BE2C (cell line): Measurements from ENCODE around the gene JAG1.
"Not testable (repeated sequence)": the region's sequence is repeated elsewhere in the genome, so short reads cannot be mapped to it uniquely, and the experiment has no call there.

Experiments
- DNase-seq: peaks from one replicate; pipeline ENCODE4 v3.0.0-alpha.2; 2020
- H3K27me3 ChIP-seq: fragments of 250-450 bp; sonication (Bioruptor Pico); 2 replicates; pipeline ENCODE4 v1.5.1; 2020; ENCODE audit warnings: mild to moderate bottlenecking
- H3K36me3 ChIP-seq: fragments of 250-450 bp; sonication (Bioruptor Pico); 2 replicates; pipeline ENCODE4 v1.5.1; 2020; ENCODE audit warnings: mild to moderate bottlenecking
- H3K4me1 ChIP-seq: fragments of 250-450 bp; sonication (Bioruptor Pico); 2 replicates; pipeline ENCODE4 v1.5.1; 2020
- H3K4me3 ChIP-seq: 2 replicates; pipeline ENCODE4 v1.5.1; 2011; ENCODE audit warnings: low read depth, low read length
- H3K9me3 ChIP-seq: fragments of 250-450 bp; sonication (Bioruptor Pico); 2 replicates; pipeline ENCODE4 v1.5.1; 2020
- CTCF ChIP-seq: IDR thresholded peaks from 2 replicates; pipeline ENCODE4 v1.5.1; 2012; ENCODE audit warnings: mild to moderate bottlenecking, low read depth, low read length

The JAG1 gene

GRCh38 chr20:10622657-10623418, 51.0 kb downstream of the JAG1 start:
- H3K4me3 ChIP-seq = no peak overlapping the region
- H3K4me1 ChIP-seq = peaks cover 8% of the 10 kb centered on the region
- no peaks in the 10 kb centered on the region for H3K36me3 ChIP-seq
- no peak for DNase-seq
- no peaks in the 10 kb centered on the region; the same call in 1 of the 2 replicates for H3K9me3 ChIP-seq
- no peaks in the 10 kb centered on the region for H3K27me3 ChIP-seq
- TF ChIP-seq CTCF = no peak

GRCh38 chr20:10621149-10621548, 52.6 kb downstream of the JAG1 start:
- no peaks in the 10 kb centered on the region; the same call in 1 of the 2 replicates for H3K9me3 ChIP-seq
- no peaks in the 10 kb centered on the region for H3K27me3 ChIP-seq
- H3K36me3 ChIP-seq = no peaks in the 10 kb centered on the region
- no peak overlapping the region for H3K4me3 ChIP-seq
- no peaks in the 10 kb centered on the region for H3K4me1 ChIP-seq
- no peak for TF ChIP-seq CTCF
- no peak for DNase-seq

DNA sequence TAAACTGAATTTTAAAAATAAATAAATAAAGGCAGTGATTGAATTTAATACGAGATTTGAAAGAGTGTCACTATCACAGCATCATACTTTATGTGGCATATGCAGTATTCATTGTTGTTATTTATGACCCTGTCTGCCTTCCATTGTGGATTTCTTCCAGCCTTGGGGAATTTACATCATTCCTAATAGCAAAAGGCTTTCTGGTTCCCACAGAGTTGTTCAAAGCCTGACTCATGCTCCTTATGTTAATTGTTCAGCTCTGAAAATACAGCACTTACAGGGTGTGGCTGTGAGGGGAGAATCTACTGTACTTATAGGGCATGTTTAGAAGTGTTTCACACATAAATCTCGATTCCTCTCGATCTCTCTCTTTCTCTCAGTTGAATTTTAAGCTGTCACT, 54.4 kb downstream of the JAG1 start:
- TF ChIP-seq CTCF = no peak
- Histone ChIP-seq H3K36me3 (no peaks in the 10 kb centered on the region), H3K4me3 (no peak overlapping the region), H3K4me1 (no peaks in the 10 kb centered on the region), H3K27me3 (no peaks in the 10 kb centered on the region), H3K9me3 (no peaks in the 10 kb centered on the region; the same call in 1 of the 2 replicates)
- no peak for DNase-seq

DNA sequence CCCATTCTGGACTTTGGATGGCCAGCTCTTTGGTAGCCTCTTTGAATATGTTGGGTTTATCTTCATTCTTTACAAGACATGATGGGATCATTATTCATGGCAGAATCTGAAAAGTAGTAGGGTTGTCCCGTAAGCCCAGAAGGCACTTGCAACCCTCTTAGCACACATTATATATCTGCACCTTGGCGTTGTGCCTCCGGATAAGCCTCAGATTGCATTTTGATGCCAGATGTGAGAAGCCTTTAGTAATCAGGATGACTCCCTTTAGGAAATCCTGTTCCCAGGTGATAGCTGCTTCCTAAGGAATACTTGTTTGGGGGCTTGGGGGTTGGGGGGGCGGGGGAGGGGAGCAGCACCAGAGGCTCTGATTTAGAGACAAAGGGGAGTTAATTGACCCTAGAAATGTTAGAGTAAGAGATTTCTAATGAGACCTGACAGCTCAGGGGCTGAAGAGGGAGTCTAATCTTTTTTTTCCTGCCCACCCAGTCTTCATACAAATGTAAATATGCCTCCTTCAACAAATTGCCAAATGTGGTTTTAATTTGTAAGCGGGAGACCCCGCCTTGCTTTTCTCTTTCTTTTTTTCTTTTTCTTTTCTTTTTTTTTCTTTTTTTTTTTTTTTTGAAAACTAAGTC, 55.1 kb downstream of the JAG1 start:
- no peaks in the 10 kb centered on the region for H3K36me3 ChIP-seq
- H3K27me3 ChIP-seq = no peaks in the 10 kb centered on the region
- no peaks in the 10 kb centered on the region; the same call in 1 of the 2 replicates for H3K9me3 ChIP-seq
- H3K4me1 ChIP-seq = no peaks in the 10 kb centered on the region
- TF ChIP-seq CTCF = no peak
- no peak for DNase-seq
- no peak overlapping the region for H3K4me3 ChIP-seq

DNA sequence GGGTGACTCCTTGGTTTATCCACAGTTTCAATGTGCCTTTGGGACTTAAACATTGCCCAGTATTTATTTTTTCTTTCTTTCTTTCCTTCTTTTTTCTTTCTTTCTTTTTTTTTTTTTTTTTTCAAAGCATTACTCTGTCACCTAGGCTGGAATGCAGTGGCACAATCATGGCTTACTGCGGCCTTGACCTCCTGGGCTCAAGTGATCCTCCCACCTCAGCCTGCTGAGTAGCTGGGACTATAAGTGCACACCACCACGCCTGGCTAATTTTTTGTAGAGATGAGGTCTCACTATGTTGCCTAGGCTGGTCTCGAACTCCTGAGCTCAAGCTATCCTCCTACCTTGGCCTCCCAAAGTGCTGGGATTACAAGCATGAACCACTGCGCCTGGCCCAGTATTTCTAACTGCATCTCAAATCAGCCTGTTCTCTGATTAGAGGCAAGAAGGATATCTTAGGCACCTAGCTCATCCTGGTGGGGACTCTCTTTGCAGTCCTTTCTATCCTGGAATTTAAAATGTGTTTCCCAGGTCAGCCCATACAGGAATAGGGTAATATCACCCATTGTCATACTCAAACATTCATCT, 56.2 kb downstream of the JAG1 start:
- H3K9me3 ChIP-seq, H3K36me3 ChIP-seq, DNase-seq, H3K4me3 ChIP-seq, H3K4me1 ChIP-seq, H3K27me3 ChIP-seq: not testable (repeated sequence)

DNA sequence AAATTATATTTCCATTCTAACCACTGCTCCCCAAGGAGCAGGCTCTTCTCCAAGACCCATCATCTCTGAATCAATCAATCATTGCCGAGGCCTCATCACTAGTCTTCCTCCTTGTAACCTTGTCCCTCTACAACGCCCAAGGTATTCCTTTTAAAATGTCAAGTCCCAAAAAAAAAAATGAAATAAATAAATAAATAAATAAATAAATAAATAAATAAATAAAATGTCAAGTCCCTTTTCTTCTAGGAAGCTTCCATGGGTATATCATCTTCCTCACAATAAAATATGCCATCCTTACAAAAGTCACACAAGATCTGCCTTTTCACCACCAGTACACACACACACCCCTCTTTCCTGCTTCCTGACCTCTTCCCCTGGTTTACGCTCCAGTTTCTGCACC, 57.6 kb downstream of the JAG1 start:
- Histone ChIP-seq H3K36me3 (no peaks in the 10 kb centered on the region), H3K4me1 (no peaks in the 10 kb centered on the region), H3K4me3 (no peak overlapping the region), H3K27me3 (no peaks in the 10 kb centered on the region), H3K9me3 (no peaks in the 10 kb centered on the region)
- no peak for DNase-seq
- no peak for TF ChIP-seq CTCF
